Activated T-cell treated with anti-CD3 and anti-CD28 coated beads, Interleukin-2, amount 50 U/mL, for 1 hour (primary cell): ENCODE results near the gene TAX1BP3.

Experiments
- DNase-seq: peaks from one replicate; pipeline ENCODE4 v3.0.0-alpha.2; 2020

The TAX1BP3 gene

GRCh38 chr17:3622977-3623594, 45.3 kb downstream of the TAX1BP3 start:
- DNase-seq, result no peak

- DNase-seq, result no peak
Measured at GRCh38 chr17:3621146-3621720, 47.1 kb downstream of the TAX1BP3 start.

- no peak for DNase-seq
Measured at GRCh38 chr17:3615160-3615870, 53.1 kb downstream of the TAX1BP3 start.

GRCh38 chr17:3613124-3613523, 55.3 kb downstream of the TAX1BP3 start:
- DNase-seq, result no peak
